ENCODE measurements around the gene MSH3.
"Not testable (repeated sequence)": the region's sequence is repeated elsewhere in the genome, so short reads cannot be mapped to it uniquely, and the experiment has no call there.

Gene MSH3

GRCh38 chr5:80655231-80655774 lies 851 bp downstream of the MSH3 start:
- H3K36me3 ChIP-seq (ENCODE audit: control insufficient read depth, insufficient read depth, low read length): peaks cover 6% of the 10 kb centered on the region; the same call in 1 of the 2 replicates
- H3K27me3 ChIP-seq (ENCODE audit: control insufficient read depth, insufficient read depth, low read length): no peaks in the 10 kb centered on the region
- H3K4me1 ChIP-seq (ENCODE audit: control insufficient read depth, insufficient read depth, low read length): no peaks in the 10 kb centered on the region
- DNase-seq (ENCODE audit: low read depth, low spot score): no peak
- no CpG with 5 or more reads among the region's 7 CpGs for WGBS (ENCODE audit: insufficient coverage, insufficient read length)
- H3K4me3 ChIP-seq (ENCODE audit: low read length): peak overlapping the region; percentile 95; the same call in 1 of the 2 replicates
- no peak overlapping the region for H3K27ac ChIP-seq (ENCODE audit: low read length)
- H3K9me3 ChIP-seq (ENCODE audit: control insufficient read depth, insufficient read depth, low read length): no peaks in the 10 kb centered on the region

DNA sequence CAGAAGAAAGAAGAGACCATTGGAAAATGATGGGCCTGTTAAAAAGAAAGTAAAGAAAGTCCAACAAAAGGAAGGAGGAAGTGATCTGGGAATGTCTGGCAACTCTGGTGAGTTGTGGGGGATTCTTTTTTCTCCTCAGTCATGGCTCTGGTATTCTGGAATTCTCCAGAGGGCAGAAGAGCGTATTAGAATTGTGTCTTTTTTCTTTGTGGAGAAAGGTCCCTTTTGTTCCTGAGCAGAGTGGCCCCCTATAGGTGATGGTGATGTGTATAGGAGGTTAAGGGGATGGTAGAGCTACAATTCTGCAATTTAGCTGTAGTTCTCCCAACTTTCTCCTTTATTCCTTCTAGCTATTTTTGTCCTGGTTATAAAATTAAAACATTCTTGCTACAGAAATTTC lies 2.0 kb downstream of the MSH3 start:
- Histone ChIP-seq H3K4me3 (ENCODE audit: low read length) (no peak overlapping the region), H3K4me1 (ENCODE audit: control insufficient read depth, insufficient read depth, low read length) (no peaks in the 10 kb centered on the region), H3K9me3 (ENCODE audit: control insufficient read depth, insufficient read depth, low read length) (no peaks in the 10 kb centered on the region), H3K27ac (ENCODE audit: low read length) (no peak overlapping the region), H3K36me3 (ENCODE audit: control insufficient read depth, insufficient read depth, low read length) (peaks cover 6% of the 10 kb centered on the region; the same call in 1 of the 2 replicates), H3K27me3 (ENCODE audit: control insufficient read depth, insufficient read depth, low read length) (no peaks in the 10 kb centered on the region)
- DNase-seq (ENCODE audit: low read depth, low spot score): no peak
- WGBS (ENCODE audit: insufficient coverage, insufficient read length): no CpG with 5 or more reads among the region's 1 CpG

DNA sequence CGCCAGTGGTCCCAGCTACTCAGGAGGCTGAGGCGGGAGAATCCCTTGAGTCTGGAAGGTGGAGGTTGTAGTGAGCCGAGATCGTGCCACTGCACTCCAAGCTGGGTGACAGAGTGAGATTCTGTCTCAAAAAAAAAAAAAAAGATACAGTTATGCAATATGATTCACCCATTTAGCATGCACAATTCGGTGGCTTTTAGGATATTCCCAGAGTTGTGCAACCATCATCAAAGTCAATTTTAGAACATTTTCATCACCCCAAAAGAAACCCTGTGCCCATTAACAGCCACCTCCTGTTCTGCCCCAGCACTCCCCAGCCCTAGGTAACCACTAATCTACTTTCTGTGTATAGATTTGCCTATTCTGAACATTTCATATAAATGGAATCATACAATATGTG lies 4.7 kb downstream of the MSH3 start:
- H3K36me3 ChIP-seq (ENCODE audit: control insufficient read depth, insufficient read depth, low read length): peaks cover 6% of the 10 kb centered on the region; the same call in 1 of the 2 replicates
- no CpG with 5 or more reads among the region's 5 CpGs for WGBS (ENCODE audit: insufficient coverage, insufficient read length)

DNA sequence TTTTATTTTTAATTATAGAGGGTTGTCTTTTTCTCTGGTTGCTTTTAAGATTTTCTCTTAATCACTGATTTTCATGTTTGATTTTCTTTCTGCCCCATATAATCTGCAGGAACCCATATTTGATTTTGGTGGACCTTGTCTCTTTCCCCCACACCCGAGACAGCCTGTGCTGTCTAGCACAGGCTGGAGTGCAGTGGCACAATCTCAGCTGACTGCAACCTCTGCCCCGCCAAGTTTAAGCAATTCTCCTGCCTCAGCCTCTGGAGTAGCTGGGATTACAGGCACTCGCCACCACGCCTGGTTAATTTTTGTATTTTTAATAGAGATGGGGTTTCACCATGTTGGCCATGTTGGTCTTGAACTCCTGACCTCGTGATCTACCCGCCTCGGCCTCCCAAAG lies 6.2 kb downstream of the MSH3 start:
- not testable (repeated sequence) for H3K36me3 ChIP-seq (ENCODE audit: control insufficient read depth, insufficient read depth, low read length); H3K9me3 ChIP-seq (ENCODE audit: control insufficient read depth, insufficient read depth, low read length); H3K4me1 ChIP-seq (ENCODE audit: control insufficient read depth, insufficient read depth, low read length); H3K4me3 ChIP-seq (ENCODE audit: low read length); H3K27ac ChIP-seq (ENCODE audit: low read length); H3K27me3 ChIP-seq (ENCODE audit: control insufficient read depth, insufficient read depth, low read length); DNase-seq (ENCODE audit: low read depth, low spot score)
- WGBS (ENCODE audit: insufficient coverage, insufficient read length): no CpG with 5 or more reads among the region's 7 CpGs

More for the DNA sequence above, 4.7 kb downstream of the MSH3 start:
- Histone ChIP-seq H3K27ac (ENCODE audit: low read length) (no peak overlapping the region), H3K27me3 (ENCODE audit: control insufficient read depth, insufficient read depth, low read length) (no peaks in the 10 kb centered on the region), H3K9me3 (ENCODE audit: control insufficient read depth, insufficient read depth, low read length) (no peaks in the 10 kb centered on the region), H3K4me3 (ENCODE audit: low read length) (no peak overlapping the region), H3K4me1 (ENCODE audit: control insufficient read depth, insufficient read depth, low read length) (no peaks in the 10 kb centered on the region)
- no peak for DNase-seq (ENCODE audit: low read depth, low spot score)

DNA sequence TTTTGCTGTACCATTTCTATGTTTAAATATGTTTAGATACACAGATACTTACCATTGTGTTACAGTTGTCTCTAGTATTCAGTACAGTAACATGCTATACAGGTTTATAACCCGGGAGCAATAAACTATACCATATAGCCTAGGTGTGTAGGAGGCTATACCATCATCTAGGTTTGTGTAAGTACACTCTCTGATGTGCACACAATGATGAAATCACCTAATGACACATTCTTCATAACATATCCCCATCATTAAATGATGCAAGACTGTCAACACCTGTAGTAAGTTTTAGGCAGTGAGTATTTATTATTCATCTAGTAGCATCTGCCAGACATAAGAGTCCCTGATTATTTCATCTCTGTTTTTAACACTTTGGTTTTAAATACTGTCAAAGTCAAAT lies 7.7 kb downstream of the MSH3 start:
- Histone ChIP-seq H3K36me3 (ENCODE audit: control insufficient read depth, insufficient read depth, low read length) (peaks cover 6% of the 10 kb centered on the region; the same call in 1 of the 2 replicates), H3K4me3 (ENCODE audit: low read length) (no peak overlapping the region), H3K4me1 (ENCODE audit: control insufficient read depth, insufficient read depth, low read length) (no peaks in the 10 kb centered on the region), H3K9me3 (ENCODE audit: control insufficient read depth, insufficient read depth, low read length) (no peaks in the 10 kb centered on the region), H3K27ac (ENCODE audit: low read length) (no peak overlapping the region), H3K27me3 (ENCODE audit: control insufficient read depth, insufficient read depth, low read length) (no peaks in the 10 kb centered on the region)
- DNase-seq (ENCODE audit: low read depth, low spot score): no peak
- no CpG with 5 or more reads among the region's 1 CpG for WGBS (ENCODE audit: insufficient coverage, insufficient read length)

GRCh38 chr5:80665057-80665456 lies 10.6 kb downstream of the MSH3 start:
- Histone ChIP-seq H3K27me3 (ENCODE audit: control insufficient read depth, insufficient read depth, low read length) (no peaks in the 10 kb centered on the region), H3K27ac (ENCODE audit: low read length) (no peak overlapping the region), H3K36me3 (ENCODE audit: control insufficient read depth, insufficient read depth, low read length) (no peaks in the 10 kb centered on the region; the same call in 1 of the 2 replicates), H3K4me1 (ENCODE audit: control insufficient read depth, insufficient read depth, low read length) (no peaks in the 10 kb centered on the region), H3K4me3 (ENCODE audit: low read length) (no peak overlapping the region), H3K9me3 (ENCODE audit: control insufficient read depth, insufficient read depth, low read length) (no peaks in the 10 kb centered on the region)
- WGBS (ENCODE audit: insufficient coverage, insufficient read length): no CpG with 5 or more reads among the region's 4 CpGs
- no peak for DNase-seq (ENCODE audit: low read depth, low spot score)

- Histone ChIP-seq H3K27me3 (ENCODE audit: control insufficient read depth, insufficient read depth, low read length) (no peaks in the 10 kb centered on the region), H3K4me1 (ENCODE audit: control insufficient read depth, insufficient read depth, low read length) (no peaks in the 10 kb centered on the region), H3K36me3 (ENCODE audit: control insufficient read depth, insufficient read depth, low read length) (no peaks in the 10 kb centered on the region; the same call in 1 of the 2 replicates), H3K27ac (ENCODE audit: low read length) (no peak overlapping the region), H3K9me3 (ENCODE audit: control insufficient read depth, insufficient read depth, low read length) (no peaks in the 10 kb centered on the region), H3K4me3 (ENCODE audit: low read length) (no peak overlapping the region)
- DNase-seq (ENCODE audit: low read depth, low spot score): no peak
- WGBS (ENCODE audit: insufficient coverage, insufficient read length): no CpG with 5 or more reads among the region's 8 CpGs
Measured at GRCh38 chr5:80667384-80667783, 12.9 kb downstream of the MSH3 start.

GRCh38 chr5:80668016-80668969 lies 13.8 kb downstream of the MSH3 start:
- no peaks in the 10 kb centered on the region for H3K4me1 ChIP-seq (ENCODE audit: control insufficient read depth, insufficient read depth, low read length)
- no peaks in the 10 kb centered on the region for H3K27me3 ChIP-seq (ENCODE audit: control insufficient read depth, insufficient read depth, low read length)
- H3K4me3 ChIP-seq (ENCODE audit: low read length): no peak overlapping the region
- H3K9me3 ChIP-seq (ENCODE audit: control insufficient read depth, insufficient read depth, low read length): no peaks in the 10 kb centered on the region
- peaks cover 6% of the 10 kb centered on the region; the same call in 1 of the 2 replicates for H3K36me3 ChIP-seq (ENCODE audit: control insufficient read depth, insufficient read depth, low read length)
- WGBS (ENCODE audit: insufficient coverage, insufficient read length): no CpG with 5 or more reads among the region's 16 CpGs
- no peak for DNase-seq (ENCODE audit: low read depth, low spot score)
- H3K27ac ChIP-seq (ENCODE audit: low read length): no peak overlapping the region

DNA sequence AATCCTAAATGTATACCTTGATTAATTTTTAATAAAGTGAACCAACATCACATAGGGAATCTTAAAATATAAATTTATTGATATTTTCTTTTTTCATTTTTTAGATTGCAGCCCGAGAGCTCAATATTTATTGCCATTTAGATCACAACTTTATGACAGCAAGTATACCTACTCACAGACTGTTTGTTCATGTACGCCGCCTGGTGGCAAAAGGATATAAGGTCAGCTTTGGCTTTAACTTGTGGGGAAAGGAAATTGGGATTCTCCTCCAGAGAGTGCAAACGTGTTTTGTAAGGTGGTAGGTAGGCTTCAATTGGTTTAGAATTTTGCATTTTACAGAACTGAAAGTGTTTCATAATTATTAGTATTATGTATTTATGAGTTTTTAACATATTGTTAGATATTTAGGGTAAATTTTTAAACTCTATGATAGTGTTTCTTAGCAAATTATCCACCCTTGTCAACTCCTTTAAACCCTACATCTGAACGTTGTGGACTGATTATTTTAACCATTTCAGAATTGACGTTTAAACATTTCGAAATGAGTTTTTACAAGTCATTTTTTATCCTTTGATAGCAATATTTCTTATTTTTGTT lies 17.8 kb downstream of the MSH3 start:
- H3K36me3 ChIP-seq (ENCODE audit: control insufficient read depth, insufficient read depth, low read length): peaks cover 11% of the 10 kb centered on the region; the same call in 1 of the 2 replicates
- no CpG with 5 or more reads among the region's 7 CpGs for WGBS (ENCODE audit: insufficient coverage, insufficient read length)

DNA sequence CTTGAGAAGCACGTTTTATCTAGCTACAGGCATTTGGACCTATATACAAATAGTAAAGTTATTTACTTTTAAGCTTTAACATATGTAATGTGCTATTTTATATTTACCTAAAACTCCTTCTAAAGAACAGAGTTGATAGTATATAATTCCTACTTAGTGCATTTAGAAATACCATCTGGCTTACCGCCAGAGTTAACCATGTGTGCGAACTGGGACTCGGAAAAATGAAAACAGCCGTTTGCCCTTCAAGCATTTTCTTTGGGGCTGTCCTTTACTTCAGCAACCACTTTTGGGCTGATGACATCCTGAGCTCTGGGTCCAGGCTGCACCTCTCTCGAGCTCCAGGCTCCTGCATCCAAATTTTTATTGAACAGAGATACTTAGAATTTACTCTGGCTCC lies 22.3 kb downstream of the MSH3 start:
- no CpG with 5 or more reads among the region's 6 CpGs for WGBS (ENCODE audit: insufficient coverage, insufficient read length)
- H3K36me3 ChIP-seq (ENCODE audit: control insufficient read depth, insufficient read depth, low read length): peaks cover 11% of the 10 kb centered on the region; the same call in 1 of the 2 replicates

More for the DNA sequence above, 17.8 kb downstream of the MSH3 start:
- Histone ChIP-seq H3K4me3 (ENCODE audit: low read length) (no peak overlapping the region), H3K27me3 (ENCODE audit: control insufficient read depth, insufficient read depth, low read length) (no peaks in the 10 kb centered on the region), H3K27ac (ENCODE audit: low read length) (no peak overlapping the region), H3K9me3 (ENCODE audit: control insufficient read depth, insufficient read depth, low read length) (no peaks in the 10 kb centered on the region), H3K4me1 (ENCODE audit: control insufficient read depth, insufficient read depth, low read length) (no peaks in the 10 kb centered on the region)
- DNase-seq (ENCODE audit: low read depth, low spot score): peak; percentile 66

More for the DNA sequence above, 22.3 kb downstream of the MSH3 start:
- no peaks in the 10 kb centered on the region for H3K9me3 ChIP-seq (ENCODE audit: control insufficient read depth, insufficient read depth, low read length)
- no peaks in the 10 kb centered on the region for H3K4me1 ChIP-seq (ENCODE audit: control insufficient read depth, insufficient read depth, low read length)
- H3K4me3 ChIP-seq (ENCODE audit: low read length): no peak overlapping the region
- H3K27ac ChIP-seq (ENCODE audit: low read length): no peak overlapping the region
- no peaks in the 10 kb centered on the region for H3K27me3 ChIP-seq (ENCODE audit: control insufficient read depth, insufficient read depth, low read length)
- DNase-seq (ENCODE audit: low read depth, low spot score): no peak

Measured in iPS DF 6.9 (cell line).